ENCODE results near the gene FBXL2. TPM values are rescaled to one million over a fixed set of nuclear protein-coding genes. Genes with fewer than 3 reads are reported as not detected.

The FBXL2 gene
- total RNA-seq, 4 donors from 2014 or later = 5.4 to 10.9 (median 6.9) TPM

- TF ChIP-seq EP300 (IDR thresholded peaks at IDR 0.05) (no peak), POLR2A (IDR thresholded peaks at IDR 0.05; ENCODE audit: low read depth) (no peak), CTCF (IDR thresholded peaks at IDR 0.05) (no peak), POLR2AphosphoS5 (IDR thresholded peaks at IDR 0.05) (no peak)
- intact Hi-C loops (cut with DNase I) = no loop called here
- no peaks in the 10 kb centered on the region for H3K27me3 ChIP-seq
- no peak for DNase-seq (ENCODE audit: extremely low spot score)
- no peak overlapping the region for H3K27ac ChIP-seq (replicated peaks in 1 of 4)
- no peaks in the 10 kb centered on the region for H3K9me3 ChIP-seq
- H3K4me1 ChIP-seq = peaks cover 0 to 5% (median 2%) of the 10 kb centered on the region in 4 donors
- WGBS = 59% methylated on average over 4 of the region's 4 CpGs
- H3K4me3 ChIP-seq = no peak overlapping the region
- peaks cover 29 to 93% (median 74%) of the 10 kb centered on the region in 4 donors for H3K36me3 ChIP-seq
These were observed 115.5 kb downstream of the FBXL2 start for GRCh38 chr3:33392703-33393125.

- Histone ChIP-seq H3K27ac (replicated peaks in 1 of 4) (no peak overlapping the region), H3K4me3 (no peak overlapping the region), H3K27me3 (no peaks in the 10 kb centered on the region), H3K9me3 (no peaks in the 10 kb centered on the region), H3K36me3 (peaks cover 41 to 94% (median 77%) of the 10 kb centered on the region in 4 donors), H3K4me1 (peaks cover 0 to 5% (median 2%) of the 10 kb centered on the region in 4 donors)
- TF ChIP-seq CTCF (IDR thresholded peaks at IDR 0.05) (no peak), POLR2A (IDR thresholded peaks at IDR 0.05; ENCODE audit: low read depth) (no peak), POLR2AphosphoS5 (IDR thresholded peaks at IDR 0.05) (no peak), EP300 (IDR thresholded peaks at IDR 0.05) (no peak)
- DNase-seq (ENCODE audit: extremely low spot score) = no peak
- WGBS = 95% methylated on average over 1 of the region's 1 CpG
- intact Hi-C loops (cut with DNase I) = no loop called here
These were observed 117.3 kb downstream of the FBXL2 start for GRCh38 chr3:33394403-33395054.

GRCh38 chr3:33395900-33396299 lies 118.7 kb downstream of the FBXL2 start:
- H3K9me3 ChIP-seq = no peaks in the 10 kb centered on the region
- no peak for DNase-seq (ENCODE audit: extremely low spot score)
- 83% methylated on average over 7 of the region's 7 CpGs for WGBS
- no peak overlapping the region for H3K27ac ChIP-seq (replicated peaks in 1 of 4)
- TF ChIP-seq POLR2A (IDR thresholded peaks at IDR 0.05; ENCODE audit: low read depth) = no peak
- H3K4me1 ChIP-seq = peaks cover 0 to 5% (median 2%) of the 10 kb centered on the region in 4 donors
- H3K36me3 ChIP-seq = peaks cover 47 to 95% (median 79%) of the 10 kb centered on the region in 4 donors
- intact Hi-C loops (cut with DNase I) = no loop called here
- no peak overlapping the region for H3K4me3 ChIP-seq
- no peaks in the 10 kb centered on the region for H3K27me3 ChIP-seq

GRCh38 chr3:33398410-33398809 lies 121.2 kb downstream of the FBXL2 start:
- no peak for TF ChIP-seq POLR2A (IDR thresholded peaks at IDR 0.05; ENCODE audit: low read depth)
- TF ChIP-seq EP300 (IDR thresholded peaks at IDR 0.05) = no peak
- no peak for TF ChIP-seq CTCF (IDR thresholded peaks at IDR 0.05)
- TF ChIP-seq POLR2AphosphoS5 (IDR thresholded peaks at IDR 0.05) = no peak
- DNase-seq (ENCODE audit: extremely low spot score) = no peak
- no peaks in the 10 kb centered on the region for H3K9me3 ChIP-seq
- H3K27me3 ChIP-seq = no peaks in the 10 kb centered on the region
- H3K4me1 ChIP-seq = no peaks in the 10 kb centered on the region
- intact Hi-C loops (cut with DNase I) = no loop called here
- peaks cover 52 to 97% (median 85%) of the 10 kb centered on the region in 4 donors for H3K36me3 ChIP-seq
- H3K27ac ChIP-seq (replicated peaks in 1 of 4) = no peak overlapping the region
- H3K4me3 ChIP-seq = no peak overlapping the region
- 92% methylated on average over 5 of the region's 5 CpGs for WGBS

- intact Hi-C loops (cut with DNase I) = no loop called here
- no peak overlapping the region for H3K27ac ChIP-seq (replicated peaks in 1 of 4)
- no peaks in the 10 kb centered on the region for H3K27me3 ChIP-seq
- TF ChIP-seq POLR2AphosphoS5 (IDR thresholded peaks at IDR 0.05) (no peak), POLR2A (IDR thresholded peaks at IDR 0.05; ENCODE audit: low read depth) (no peak), EP300 (IDR thresholded peaks at IDR 0.05) (no peak), CTCF (IDR thresholded peaks at IDR 0.05) (no peak)
- no peak for DNase-seq (ENCODE audit: extremely low spot score)
- no peaks in the 10 kb centered on the region for H3K9me3 ChIP-seq
- 90% methylated on average over 2 of the region's 2 CpGs for WGBS
- H3K36me3 ChIP-seq = peaks cover 57 to 98% (median 85%) of the 10 kb centered on the region in 4 donors
- H3K4me1 ChIP-seq = no peaks in the 10 kb centered on the region
- no peak overlapping the region for H3K4me3 ChIP-seq
These were observed 124.5 kb downstream of the FBXL2 start for GRCh38 chr3:33401781-33402180.
